Measurements from ENCODE around the gene MINAR1.

Gene MINAR1

DNA sequence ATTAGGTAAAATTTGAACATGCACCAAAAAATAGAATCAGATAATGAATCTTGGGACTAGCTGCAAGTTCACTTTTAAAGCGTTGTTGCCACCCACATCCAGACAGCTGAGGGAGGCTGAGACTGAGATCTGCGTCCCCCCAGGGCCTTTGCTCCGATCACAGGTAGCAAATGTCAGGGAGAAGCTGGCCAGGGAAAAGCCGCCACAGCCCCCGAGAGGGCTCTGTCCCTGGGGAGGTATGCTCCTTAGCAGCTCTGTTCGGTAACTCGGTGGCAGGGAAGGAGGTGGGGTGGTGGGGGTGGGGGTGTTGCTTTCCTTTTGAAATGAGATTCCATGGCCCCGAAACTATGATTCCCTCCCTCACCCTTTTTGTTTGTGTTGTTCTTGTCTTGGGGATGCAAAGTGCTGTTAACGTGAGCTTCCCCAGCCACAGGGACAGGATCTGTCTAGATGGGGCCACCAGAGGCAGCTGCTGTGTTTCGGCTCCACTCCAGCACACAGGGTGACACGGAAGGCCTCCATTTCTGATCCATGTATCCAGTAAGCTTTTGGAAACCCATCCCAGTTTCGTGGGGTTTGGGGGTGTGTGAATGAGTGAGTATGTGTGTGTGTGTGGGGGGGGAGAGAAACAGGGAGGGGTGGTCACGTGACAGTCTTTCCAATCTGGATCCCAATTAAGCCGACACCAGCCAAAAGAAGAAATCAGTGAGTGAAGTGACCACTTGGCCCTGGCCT is 1.1 kb upstream of the MINAR1 start:
- no peak for DNase-seq (ENCODE audit: low read depth in 2 of 2)

- no peak for DNase-seq (ENCODE audit: low read depth in 2 of 2)
These were observed 474 bp downstream of the MINAR1 start for GRCh38 chr15:79432345-79433275.

- DNase-seq (ENCODE audit: low read depth in 2 of 2) = no peak
These were observed 1.3 kb downstream of the MINAR1 start for GRCh38 chr15:79433276-79433990.

DNA sequence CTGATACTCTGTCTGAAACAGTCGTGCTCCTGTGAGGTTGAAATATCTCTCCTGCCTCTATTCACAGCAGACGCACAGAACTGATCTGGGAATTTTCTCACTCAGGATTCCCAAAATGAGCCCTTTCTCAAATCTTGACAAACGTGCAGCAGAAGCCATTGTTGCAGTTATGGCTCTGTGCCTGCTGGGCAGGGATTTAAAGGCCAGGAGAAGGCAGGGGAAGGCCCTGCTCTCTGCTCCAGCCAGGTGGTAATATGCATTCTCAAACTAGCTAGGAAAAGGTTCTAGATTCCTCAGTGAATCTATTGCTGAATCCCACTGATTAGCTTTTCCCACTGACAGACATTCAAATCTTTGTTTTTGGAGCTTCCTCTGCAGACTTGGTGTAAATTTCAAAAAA is 2.2 kb downstream of the MINAR1 start:
- DNase-seq (ENCODE audit: low read depth in 2 of 2) = no peak

DNA sequence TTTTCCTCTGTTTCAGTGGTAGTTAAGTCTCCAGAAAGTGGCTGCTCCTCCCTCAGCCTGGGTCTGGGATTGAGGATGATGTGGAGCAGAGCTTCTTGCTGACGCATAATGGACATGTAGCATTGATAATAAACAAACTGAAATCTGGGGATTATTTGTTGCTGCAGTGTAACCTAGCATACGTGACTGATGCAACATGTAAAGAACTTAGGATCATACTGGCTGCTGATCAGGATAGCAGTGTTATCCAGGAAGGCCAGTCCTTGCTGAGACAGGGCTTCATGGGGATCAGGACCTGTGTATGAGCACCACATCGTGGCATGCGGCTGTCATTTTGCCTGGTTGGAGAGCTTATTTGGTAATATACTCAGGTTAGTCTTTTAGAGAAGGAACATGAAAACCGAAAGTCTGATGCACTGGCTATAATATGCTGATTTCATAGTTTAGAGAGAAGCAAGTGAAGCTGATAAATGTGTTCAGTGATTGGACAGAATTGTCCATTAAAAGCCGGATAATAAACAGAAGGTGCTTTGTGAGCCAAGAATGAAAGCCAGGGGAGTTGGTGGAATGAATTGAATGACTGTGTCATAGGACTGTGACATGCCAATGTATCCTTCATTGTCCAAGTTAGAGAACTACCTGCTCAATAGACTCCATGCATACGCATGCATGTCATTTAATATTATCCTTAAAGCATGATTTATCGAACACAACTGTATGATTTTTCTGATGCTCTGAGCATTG is 4.1 kb downstream of the MINAR1 start:
- DNase-seq (ENCODE audit: low read depth in 2 of 2) = no peak

- no peak for DNase-seq (ENCODE audit: low read depth in 2 of 2)
These were observed 5.3 kb downstream of the MINAR1 start for GRCh38 chr15:79437275-79438000.

DNA sequence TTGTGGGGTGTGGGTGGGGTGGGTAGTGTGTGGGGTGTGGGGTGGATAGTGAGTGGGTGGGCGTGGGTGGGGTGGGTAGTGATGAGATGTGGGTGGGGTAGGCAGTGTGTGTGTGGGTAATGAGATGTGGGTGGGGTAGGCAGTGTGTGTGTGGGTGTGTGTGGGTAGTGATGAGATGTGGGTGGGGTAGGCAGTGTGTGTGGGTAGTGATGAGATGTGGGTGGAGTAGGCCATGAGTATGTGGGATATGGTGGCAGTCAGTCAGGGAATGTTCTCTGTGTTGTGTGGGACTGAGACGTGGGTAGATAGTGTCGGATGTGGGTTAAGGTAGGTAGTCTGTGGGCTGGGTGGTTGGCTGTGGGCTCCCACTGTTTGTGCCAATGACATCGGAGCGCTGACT is 7.1 kb downstream of the MINAR1 start:
- DNase-seq (ENCODE audit: low read depth in 2 of 2) = no peak

- no peak for DNase-seq (ENCODE audit: low read depth in 2 of 2)
These were observed 8.3 kb downstream of the MINAR1 start for GRCh38 chr15:79440355-79440908.

- DNase-seq (ENCODE audit: low read depth in 2 of 2) = no peak
These were observed 10.8 kb downstream of the MINAR1 start for GRCh38 chr15:79442911-79443310.

GRCh38 chr15:79447060-79447459 is 14.9 kb downstream of the MINAR1 start:
- DNase-seq (ENCODE audit: low read depth in 2 of 2) = no peak

- no peak for DNase-seq (ENCODE audit: low read depth in 2 of 2)
These were observed 18.5 kb downstream of the MINAR1 start for GRCh38 chr15:79450648-79451047.

GRCh38 chr15:79451361-79451999 is 19.3 kb downstream of the MINAR1 start:
- DNase-seq (ENCODE audit: low read depth in 2 of 2) = no peak

GRCh38 chr15:79452244-79453051 is 20.3 kb downstream of the MINAR1 start:
- DNase-seq (ENCODE audit: low read depth in 2 of 2) = no peak

DNA sequence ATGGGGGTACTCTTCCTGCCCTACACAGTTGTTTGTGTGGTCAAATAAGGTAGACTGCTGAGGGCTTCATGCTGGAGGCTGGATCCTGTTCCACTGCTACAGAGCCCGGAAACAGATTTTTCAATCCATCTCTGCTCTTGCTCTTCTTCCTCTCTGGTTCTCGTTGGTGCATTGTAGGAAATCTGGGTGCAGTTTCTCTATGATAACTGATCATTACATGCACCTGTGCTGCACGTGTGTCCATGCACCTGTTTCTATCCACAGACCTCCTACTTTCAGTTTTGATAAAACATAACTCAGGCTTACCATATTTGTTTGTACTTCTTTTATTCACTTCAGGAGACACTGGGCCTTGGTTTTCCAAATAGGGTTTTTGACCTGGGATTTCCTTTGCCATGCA is 21.3 kb downstream of the MINAR1 start:
- no peak for DNase-seq (ENCODE audit: low read depth in 2 of 2)

DNA sequence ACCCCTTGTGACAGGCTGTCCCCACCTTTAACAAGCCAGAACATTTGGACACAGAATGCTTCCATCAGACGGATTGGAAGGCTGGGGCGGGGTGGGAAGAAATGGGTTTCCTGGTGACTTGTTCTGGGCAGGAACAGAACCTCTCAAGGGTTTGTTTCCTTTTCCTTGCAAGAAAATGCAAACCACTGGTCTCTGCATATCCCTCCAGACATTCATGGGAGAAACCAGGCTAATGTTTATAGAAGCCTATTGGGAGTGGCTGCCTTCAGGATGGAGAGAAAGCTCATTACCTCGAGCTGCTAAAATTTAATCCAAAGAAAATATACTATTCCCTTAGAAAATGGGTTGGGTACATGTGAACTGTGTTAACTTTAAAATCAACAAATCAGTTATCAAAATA is 21.9 kb downstream of the MINAR1 start:
- no peak for DNase-seq (ENCODE audit: low read depth in 2 of 2)

GRCh38 chr15:79455361-79455760 is 23.2 kb downstream of the MINAR1 start:
- DNase-seq (ENCODE audit: low read depth in 2 of 2) = no peak

GRCh38 chr15:79455943-79456342 is 23.8 kb downstream of the MINAR1 start:
- no peak for DNase-seq (ENCODE audit: low read depth in 2 of 2)

DNA sequence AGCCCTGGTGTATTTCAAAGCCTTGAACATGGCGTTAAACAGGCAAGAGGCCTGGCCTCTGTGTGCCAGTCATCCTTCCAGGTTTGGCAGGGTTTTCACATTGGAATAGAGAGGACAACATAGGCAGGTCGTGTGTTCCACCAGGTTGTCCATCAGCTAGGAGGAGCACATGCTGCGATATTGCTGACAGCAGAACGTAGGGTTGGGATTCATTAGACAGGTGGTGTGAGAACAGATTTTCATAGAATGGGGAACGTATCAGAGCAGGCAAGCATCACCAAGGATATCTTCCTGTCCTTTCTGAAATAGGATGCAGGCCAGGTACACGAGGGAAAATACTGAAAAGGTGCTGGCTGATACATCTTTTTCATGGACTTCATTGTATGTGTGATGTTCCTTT is 26.4 kb downstream of the MINAR1 start:
- no peak for DNase-seq (ENCODE audit: low read depth in 2 of 2)

DNA sequence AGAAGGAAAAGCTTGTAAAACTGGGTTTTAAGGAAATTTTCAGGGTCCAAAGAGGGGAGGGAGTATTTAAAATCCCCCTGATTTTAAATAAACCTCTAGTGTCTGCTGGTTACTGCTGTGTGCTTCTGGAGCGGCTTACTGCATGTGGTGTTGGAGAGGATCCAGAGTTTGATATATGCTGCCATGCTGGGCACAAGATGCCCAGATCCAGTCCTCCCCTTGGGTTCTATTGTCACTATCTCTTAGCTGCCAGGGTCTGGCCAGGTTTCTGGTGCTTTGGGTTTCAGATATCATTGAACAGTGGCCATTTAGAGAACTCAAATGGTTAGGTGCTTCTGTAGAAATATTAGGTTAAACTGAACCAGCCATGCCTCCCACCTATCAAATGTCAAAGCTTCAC is 27.5 kb downstream of the MINAR1 start:
- DNase-seq (ENCODE audit: low read depth in 2 of 2) = no peak

Measured in stimulated activated CD4-positive, alpha-beta T cell treated with anti-CD3 and anti-CD28 coated beads, Interleukin-1b, Interleukin-23, amount 100 ng/mL, for 1 hour (primary cell).